NT2/D1 (cell line): ENCODE measurements around the gene SMIM1.

Experiments used
- SUZ12 ChIP-seq: IDR thresholded peaks from 2 replicates; pipeline ENCODE4 v1.6.1; 2011; ENCODE audit not compliant: insufficient read length, insufficient read depth; ENCODE audit errors: extremely low read depth
- YY1 ChIP-seq: IDR thresholded peaks from 2 replicates; pipeline ENCODE4 v1.6.1; 2011; ENCODE audit not compliant: insufficient read length, insufficient read depth
- ZNF274 ChIP-seq: IDR thresholded peaks from 2 replicates; pipeline ENCODE4 v1.6.1; 2011; ENCODE audit warnings: mild to moderate bottlenecking, low read depth, low read length

DNA sequence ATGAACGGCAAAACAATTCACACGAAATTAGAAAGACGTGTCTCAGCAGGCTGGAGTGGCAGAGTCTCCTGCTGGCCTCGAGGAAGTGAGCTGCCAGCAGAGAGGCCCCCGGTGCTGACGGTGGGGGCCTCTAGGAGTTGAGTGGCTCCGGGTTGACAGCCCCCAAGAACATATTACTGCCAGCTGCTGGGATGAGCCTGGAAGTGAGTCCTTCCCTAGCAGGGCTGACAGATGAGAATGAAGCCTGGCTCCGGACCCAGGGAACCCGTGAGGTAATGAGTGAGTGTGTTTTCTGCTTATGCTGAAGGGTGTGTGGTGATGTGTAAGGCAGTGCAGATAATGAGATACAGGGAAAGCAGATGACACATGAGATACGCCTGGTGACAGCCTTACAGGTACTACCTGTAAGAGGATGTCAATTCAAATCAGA lies 47.2 kb downstream of the SMIM1 start:
- TF ChIP-seq ZNF274 (no peak), SUZ12 (no peak), YY1 (no peak)
